ENCODE data around the gene CTBP1.

Gene CTBP1

DNA sequence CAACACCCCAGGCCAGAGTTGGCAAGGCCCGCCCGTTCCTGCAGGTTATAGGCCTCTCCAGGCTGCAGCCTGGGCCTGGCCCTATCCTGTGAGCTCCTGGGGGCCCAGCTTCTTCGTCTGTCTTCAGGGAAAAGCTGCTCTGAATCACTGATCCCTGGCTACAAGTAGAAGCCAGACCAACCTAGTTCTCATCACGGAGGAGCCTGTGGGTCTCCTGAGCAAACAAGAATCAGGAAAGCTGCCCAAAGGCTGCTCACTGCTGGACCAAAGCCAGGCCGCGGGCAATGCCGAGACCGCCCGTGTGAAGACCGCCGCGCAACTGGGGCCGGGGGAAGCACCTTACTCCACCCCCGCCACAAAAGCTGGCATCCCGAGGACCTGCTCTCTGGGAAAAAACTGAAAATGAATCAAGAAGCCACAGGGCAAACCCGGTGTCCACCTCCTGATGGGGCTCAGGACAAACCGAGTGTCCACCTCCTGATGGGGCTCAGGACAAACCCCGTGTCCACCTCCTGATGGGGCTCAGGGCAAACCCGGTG is 12.8 kb downstream of the CTBP1 start:
- no peak for DNase-seq

DNA sequence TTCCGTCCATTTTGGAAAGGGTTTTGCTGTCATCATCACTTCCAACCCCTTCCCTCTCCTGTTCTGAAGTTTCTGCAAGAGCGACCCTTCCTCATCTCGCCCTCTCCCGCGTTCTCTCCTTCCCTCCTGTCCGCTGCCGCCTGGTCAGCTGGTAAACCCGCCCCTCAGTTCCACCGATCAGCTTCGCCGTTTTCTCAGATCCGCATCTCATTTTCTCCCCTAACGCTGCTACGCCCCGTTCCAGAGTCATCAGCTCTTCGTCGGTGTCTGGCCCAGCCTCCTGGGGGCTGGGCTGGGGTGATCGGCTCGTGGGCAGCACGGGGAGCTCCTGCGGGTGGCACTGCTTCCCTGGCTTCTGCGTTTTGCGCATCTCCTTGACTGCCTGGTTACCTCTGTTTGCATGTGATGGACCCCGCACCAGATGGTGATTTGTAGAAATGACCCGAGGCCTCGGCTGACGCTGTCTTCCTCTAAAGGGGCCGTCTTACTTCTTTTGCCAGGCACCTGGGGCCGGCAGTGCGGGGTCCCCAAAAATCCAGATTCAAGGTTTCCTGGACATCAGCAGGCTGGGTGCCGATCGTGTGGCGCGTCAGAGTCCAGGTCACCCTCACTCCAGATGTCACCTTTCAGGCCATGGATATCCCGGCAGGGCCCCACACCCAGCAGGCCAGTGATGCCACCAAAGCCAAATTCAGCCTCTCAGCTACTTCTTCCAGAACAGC is 13.4 kb downstream of the CTBP1 start:
- no peak for DNase-seq

DNA sequence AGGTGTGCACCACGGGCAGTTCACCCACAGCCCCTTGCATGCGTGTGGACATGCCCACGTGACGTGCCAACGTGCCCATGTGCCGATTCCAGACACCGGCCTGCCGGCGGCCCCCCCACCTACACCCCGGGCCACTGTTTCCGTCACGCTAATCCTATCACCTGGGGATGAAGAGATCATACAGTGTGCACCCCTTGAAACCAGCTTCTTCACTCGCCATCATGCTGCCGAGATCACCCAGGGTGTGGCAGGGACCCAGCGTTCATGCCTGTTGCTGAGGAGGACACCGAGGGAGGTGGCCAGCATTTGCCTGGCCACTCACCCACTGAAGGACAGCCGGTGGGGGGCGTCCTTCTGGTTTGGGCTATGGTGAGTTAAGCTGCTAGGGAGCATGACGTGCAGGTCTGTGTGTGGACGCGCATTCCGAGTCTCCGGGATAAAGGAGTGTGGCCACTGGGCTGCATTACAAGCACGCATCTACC is 14.1 kb downstream of the CTBP1 start:
- no peak for DNase-seq

DNA sequence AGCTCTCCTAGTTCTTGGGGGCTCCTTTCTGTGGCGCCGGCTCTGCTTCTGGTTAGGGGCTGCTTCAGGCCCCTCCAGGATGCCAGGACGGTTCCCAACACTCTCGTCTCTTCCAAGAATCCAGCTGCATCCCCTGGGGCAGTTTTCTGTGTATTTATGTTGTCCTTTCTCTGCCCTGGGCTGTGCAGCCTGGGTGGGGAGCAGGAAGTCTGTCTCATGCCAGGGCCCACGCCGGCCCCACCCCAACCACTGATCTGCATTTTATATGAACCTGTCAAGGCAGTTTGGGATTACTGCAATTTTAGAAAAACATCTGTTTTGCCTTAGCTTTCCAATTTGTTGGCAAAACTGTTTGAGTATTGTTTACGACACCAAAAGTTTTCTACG is 14.6 kb downstream of the CTBP1 start:
- DNase-seq = no peak

DNA sequence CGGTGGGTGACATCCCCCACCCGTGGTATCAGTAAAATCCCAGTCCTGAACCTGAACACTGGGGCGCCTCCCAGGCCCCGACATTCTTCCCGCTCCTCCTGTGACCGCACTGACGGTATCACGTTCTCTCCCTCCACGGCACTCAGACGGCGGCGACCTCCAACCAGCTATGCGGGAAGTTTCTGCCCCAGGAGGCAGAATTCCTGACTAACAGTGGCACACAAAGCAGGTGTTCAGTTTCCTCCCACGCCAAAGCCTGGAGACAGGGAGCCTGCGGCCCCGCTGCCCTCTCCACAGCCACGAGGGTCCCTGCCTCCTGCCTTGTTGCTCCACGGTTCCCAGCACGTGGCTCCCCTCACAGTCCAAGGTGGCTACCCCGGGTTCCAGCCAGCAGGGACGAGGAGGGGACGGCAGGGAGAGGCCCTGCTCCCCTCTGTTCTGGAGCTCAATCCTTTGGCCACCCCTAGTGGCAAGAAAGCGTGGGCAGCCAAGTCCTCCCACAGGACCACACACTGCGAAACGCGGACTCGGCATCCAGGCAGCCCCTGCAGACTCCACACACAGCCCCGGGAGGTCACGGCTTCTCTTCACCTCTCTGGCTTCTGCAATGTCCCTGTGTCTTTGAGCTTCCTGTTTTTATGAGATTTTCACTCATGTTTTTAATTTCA is 15.2 kb downstream of the CTBP1 start:
- no peak for DNase-seq

DNA sequence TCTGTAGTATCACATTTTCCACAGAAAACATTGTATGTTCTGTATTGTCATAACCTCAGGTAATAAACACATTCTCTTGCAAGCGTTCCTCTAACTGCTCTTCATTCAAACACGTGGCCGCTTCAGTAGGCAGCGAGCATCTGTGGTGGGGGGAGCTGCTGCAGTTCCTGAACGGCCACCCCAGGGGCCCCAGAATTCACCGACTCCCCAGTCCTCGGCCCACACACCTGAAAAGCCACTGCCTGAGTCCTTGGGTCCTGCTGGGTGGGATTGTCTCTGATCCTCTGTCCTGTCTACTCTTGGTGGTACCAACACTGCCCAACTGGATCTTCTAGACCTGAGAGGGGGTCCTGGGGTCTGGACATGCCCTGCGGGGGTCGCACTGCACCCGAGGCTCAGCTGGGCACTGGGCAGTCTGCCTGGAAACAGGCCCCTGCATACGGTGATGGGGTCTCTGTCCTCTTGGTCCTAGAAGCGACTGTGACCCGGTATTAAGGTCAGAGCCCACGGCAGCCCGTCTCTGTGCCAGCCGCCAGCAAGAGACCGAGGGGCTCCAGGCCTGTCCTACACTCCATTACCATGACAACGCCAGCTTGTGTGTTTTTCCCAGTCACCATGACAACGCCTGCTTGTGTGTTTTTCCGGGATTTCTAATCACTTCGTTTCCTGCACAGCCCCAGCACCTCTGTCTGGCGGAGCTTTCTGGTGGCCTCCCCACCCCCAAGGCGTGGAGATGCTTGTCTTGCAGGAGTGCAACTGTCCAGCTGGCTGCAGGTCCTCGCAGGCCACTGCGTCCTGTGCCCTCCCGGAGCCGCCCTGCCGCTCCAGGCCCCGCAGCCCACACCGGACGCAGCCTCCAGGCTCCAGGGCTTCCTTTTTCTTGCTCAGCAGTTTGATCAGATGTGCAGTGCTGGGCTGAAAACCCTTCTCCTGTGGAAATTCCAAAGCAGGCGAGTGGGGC is 16.0 kb downstream of the CTBP1 start:
- DNase-seq = no peak

DNA sequence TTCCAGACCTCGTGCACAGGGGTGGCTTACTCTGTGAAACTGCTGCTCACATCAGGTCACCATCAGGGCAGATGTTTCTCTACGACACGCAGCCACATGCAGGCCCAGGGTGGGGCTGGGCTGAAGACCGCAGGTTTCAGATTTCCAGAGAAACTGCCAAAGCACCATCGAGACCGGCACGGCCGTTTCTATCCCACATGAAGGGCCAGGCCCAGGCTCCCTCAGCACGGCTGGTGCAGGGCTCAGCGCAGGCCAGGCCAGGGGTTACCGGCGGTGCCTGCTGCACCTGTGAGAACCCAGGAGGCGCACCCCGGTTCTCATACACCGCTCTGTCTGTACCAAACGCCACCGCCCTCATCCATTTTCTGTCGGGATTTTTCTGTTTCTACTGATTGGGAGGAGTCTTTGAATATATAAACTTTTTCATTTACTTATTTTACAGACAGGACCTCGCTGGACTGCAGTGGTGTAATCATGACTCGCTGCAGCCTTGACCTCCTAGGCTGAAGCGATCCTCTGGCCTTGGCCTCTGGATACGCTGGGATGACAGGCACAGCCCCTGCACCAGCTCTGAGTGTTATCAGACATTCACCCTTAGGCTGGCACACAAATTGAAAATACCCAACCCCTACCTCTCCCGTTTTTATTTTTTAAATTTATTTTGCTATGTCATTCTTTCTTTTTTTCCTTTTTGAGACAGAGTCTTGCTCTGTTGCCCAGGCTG is 17.1 kb downstream of the CTBP1 start:
- DNase-seq = no peak

DNA sequence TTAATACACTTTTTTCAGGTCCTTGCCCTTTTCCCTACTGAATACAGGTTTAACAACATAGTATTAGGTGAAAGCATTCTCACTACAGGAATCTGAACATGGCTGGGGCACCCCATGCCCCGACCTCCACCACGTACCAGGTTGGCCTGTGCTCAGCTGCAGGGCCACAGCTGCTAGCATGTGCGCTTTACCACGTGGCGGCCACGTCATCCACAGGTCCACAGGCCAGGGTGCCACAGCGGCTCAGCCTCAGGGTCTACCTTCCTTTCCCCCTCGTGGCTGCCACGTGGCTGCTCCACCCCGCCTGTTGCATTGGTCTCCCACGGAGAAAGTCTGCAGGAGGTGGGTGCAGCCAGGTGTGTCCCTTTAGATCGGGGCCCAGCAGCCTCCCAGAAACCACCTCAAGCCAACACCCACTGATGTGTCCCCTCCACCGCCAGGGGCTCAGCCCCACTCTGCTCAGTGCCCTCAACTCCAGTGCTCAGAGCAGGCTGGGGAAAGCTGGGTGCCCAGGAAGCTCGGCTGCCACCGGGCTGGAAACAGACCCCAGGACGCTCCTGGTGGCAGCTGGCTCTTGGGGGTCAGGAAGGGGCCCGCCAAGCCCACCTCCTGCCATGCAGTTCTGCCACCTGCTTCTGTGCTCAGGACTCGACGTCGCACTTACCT is 17.8 kb downstream of the CTBP1 start:
- no peak for DNase-seq

DNA sequence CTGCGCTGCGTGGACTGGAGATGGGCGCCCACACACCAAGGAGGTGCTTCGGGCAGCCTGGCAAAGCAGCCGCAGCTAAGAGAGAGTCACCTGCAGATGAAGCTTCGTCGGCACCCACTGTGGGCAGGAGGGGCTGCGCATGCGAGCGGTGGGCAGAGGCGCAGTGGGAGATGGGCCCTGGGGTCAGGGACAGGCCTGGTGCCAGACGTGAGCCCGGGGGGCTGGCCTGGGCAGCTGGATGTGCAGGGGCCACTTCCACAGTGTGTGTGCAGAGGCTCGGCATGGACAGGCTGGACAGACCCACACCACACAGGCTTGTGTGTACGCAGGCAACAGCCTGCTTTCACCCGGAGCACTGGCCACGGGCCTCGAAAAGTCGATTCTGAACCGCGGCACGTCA is 18.6 kb downstream of the CTBP1 start:
- no peak for DNase-seq

DNA sequence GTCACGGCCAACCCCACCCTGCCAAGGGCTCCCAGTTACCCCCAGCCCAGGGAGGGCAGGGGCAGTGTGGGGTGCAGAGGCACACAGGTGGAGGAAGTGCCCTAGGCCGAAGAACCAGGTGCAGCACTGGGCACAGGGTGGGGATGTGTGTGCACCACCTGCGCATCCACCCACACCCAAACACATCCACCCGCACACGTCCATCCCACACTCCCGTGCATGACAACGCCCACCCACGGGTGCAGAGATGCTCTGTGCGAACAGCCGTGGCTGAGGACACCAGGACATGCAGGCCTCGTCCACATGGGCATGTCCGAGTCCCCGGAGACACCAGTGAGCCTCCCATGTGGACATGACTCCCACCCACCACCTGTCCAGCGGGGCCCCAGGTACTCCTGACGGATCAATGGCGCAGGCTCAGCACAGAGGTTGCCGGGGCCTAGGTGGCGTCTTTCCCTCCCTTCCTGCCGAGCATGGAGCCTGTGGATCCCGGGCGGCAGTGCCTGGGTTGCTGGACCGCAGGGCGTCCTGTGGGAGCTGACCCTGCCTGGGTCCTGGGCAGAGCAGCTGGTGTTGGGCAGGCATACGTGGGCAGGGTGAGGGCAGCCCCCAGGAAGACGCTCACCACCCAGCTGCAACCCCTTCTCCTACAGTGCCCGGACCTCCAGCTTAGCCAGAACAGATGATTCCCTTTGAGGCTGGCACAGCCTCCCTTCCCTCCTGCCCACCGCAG is 19.6 kb downstream of the CTBP1 start:
- no peak for DNase-seq

DNA sequence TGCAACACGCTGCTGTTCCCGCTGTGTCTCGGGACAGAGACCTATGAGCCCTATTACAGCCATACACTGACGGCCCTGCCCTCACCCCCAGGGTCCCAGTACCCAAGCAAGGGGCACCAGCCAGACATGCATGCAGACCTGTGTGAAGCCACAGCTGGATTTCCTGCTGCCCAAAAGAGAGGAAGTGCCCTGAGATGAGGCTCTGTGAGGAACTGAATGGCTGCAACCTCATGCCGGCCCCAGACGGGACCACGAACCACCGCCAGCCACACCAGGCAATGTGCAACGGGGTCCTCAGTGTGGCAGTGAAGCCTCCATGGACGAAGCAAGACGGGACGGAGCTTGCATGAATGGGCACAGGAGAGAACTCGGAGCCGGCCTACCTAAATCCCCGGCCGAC is 21.1 kb downstream of the CTBP1 start:
- DNase-seq = no peak

DNA sequence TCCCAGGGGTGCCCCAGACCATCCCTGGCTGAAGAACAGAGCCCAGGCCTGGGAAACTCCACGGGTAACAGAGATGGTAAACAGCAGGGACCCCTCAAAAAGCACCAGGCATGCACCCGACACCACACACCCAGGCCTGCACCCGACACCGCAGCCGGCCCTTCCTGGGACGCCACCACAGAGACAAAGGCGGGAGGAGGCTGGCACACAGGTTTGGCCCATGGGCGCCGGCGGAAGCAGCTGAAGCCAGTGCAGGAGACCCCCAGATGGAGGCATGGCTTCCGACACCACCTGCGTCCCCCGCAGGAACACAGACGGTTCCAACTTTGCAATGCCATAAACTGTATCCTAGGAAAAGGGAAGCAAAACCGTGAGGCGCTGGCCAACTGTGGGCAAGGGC is 22.3 kb downstream of the CTBP1 start:
- DNase-seq = no peak

DNA sequence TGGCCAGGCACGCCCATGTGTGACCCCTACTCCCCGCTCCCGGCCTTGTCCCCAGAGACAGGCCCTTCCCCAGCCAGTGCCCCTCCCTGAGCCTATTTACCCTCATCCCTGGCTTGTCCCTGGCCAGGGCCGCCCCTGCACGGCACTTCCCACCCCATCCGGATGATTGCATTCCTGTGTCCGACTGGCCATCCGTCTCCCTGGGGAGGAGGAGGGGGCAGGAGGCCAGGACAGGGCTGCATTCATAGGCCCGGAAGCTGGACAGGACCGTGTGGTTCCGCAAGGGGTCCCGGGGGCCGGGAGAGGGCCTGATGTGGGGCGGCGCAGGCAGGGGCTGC is 22.8 kb downstream of the CTBP1 start:
- no peak for DNase-seq

DNA sequence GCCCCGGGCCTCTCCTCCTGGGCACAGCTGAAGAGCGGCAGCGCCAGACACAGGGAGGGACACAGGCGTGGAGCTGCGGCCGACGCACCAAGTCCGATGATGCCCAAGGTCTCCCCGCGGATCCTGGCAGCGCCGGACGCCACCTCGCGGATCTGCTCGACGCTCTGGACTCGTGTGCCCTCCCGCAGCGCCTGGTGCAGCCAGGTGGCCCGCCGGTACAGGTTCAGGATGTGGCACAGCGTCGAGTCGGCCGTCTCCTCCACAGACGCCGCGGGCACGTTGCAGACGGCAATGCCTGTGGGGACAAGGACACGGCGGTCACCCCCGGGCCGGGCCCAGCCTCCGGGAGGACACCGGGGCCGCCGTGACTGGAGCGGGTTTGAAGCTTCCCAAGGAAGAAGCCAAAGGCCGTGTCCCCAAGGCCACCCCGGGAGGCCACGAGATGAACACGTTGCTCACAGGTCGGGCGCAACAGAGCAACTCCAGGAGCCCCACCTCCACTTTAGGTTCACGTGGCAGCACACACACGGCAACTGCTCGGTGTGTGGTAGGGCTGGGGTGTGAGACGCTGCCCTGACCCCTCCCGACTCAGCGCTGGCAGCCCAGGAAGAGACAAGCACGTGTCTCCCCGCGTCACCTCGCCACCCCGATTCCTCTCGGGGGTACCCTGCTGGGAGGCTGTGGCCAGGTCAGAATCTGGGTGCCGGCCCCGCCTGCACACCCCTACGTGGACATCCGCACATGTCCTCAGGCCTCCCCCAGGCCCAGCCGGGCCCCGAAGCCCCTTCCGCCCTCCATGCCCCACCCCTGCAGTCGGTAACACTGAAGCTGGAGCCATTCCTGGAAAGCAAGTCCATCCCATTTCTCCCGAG is 23.4 kb downstream of the CTBP1 start:
- DNase-seq = no peak

DNA sequence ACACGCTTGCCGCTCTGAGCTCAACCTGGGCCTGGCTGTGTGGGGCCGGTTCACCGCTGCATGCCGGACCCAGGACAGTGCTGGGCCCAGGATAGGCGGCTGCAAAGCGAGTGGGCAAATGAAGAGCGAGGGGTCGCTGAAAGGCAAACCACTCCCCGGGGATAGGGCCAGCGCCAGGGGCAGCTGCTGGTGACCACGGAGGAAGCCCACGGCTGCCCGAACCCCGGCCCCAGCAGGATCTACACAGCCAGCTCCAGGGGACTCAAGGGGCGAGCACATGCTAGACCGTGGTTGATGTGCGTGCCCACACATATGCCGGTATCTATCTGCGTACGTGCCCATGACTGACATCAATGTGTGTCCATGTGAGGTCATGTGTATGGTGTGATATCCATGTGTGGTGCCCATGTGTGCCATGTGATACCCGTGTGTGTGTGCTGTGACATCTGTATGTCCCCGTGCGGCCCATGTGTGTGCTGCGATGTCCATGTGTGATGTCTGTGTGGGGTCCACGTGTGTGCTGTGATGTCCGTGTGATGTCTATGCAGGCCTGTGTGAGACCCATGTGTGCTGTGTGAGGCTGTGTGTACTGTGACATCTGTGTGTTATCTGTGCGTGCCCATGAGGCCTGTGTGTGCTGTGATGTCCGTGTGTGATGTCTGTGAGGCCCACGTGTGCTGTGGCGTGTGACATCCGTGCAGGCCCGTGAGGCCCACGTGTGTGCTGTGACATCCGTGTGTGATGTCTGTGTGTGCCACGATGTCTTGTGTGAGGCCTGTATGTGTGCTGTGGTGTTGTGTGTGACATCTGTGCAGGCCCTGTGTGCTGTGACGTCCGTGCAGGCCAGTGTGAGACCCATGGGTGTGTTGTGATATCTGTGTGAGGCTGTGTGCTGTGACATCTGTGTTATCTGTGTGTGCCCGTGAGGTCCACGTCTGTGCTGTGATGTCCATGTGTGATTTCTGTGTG is 24.8 kb downstream of the CTBP1 start:
- no peak for DNase-seq

DNA sequence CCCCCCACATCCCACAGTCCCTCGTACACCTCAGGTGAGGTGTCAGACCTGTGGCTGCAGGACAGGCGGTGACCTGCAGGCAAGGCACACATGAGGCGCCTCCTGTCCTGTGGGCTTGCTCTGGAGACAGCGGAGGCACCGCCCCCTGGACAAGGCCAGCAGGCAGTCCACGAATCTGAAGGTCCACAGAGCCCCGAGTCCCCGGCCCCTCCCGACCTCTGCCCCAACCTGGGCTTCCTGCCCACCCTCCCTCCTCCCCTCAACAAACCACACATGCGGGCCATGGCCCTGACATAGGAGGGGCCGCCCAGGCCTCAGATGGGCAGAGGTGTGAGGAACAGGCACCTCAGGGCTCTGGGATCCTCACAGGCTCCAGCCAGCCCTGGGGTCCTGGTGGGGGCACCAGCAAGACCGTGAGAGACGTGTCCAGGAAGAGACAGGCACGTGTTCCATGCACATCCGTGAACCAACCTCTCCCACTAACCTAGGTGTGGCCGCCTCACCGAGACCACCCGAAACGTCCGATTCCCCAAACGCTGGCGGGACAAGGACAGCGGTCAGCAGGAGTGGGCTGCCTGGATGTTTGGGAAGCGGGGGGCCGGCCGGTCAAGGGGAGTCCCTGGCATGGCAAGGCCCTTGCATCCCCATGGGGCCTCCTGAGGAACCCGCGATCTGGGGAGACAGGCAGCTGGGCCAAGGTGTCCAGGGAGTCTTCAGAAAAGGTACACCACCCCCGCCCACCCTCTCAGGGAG is 25.8 kb downstream of the CTBP1 start:
- no peak for DNase-seq

DNA sequence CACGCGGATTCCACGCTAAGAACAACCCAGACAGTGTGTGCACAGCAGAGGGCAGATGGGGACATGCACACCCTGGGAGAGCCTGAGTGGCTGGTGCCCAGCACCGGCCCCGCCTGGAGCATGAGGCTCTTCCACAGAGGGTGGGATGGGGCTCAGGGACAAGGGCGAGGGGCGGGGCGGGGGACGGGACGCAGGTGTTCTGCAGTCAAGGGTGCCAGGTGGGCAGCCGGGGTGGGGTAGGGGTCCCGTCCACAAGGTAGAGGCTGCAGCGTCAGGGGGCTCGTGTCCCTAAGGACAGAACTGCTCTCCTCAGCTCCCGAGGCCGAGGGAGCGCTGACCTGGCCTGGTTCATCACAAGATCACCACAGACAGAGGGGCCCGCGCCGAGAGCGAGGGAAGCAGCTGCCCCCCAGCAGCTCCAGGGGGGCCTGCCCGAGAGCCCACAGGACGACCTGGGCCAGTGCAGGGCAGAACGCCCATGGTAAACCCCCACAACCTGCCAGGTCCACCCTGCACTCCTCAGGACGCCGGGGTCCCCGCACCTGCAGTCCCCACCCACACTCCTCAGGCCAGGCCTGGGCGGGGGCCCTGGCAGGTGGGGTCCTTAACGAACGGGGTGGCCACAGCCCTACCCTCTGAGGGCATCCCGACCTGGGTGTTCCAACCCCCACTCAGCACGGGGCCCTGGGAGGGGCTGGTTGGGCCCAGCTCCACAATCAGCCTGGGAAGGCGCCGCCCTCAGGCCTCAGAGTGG is 26.7 kb downstream of the CTBP1 start:
- no peak for DNase-seq
